ENCODE measurements around the gene BACE1-AS.
"Not testable (repeated sequence)": the region's sequence is repeated elsewhere in the genome, so short reads cannot be mapped to it uniquely, and the experiment has no call there.

Gene BACE1-AS

GRCh38 chr11:117302228-117302627 lies 11.1 kb downstream of the BACE1-AS start:
- H3K4me3 Mint-ChIP-seq: no peak overlapping the region
- H3K9me3 Mint-ChIP-seq: no peaks in the 10 kb centered on the region
- no peaks in the 10 kb centered on the region for H3K36me3 Mint-ChIP-seq
- H3K27ac Mint-ChIP-seq: no peak overlapping the region
- no peak for DNase-seq (ENCODE audit: low spot score in 2 of 2)
- no peak for ATAC-seq
- H3K4me1 Mint-ChIP-seq: peaks cover 6% of the 10 kb centered on the region

- DNase-seq (ENCODE audit: low spot score in 2 of 2) (no peak), ATAC-seq (no peak)
- no peak overlapping the region for H3K4me3 Mint-ChIP-seq
- H3K9me3 Mint-ChIP-seq: no peaks in the 10 kb centered on the region
- H3K27ac Mint-ChIP-seq: no peak overlapping the region
- H3K36me3 Mint-ChIP-seq: no peaks in the 10 kb centered on the region
- H3K4me1 Mint-ChIP-seq: peaks cover 6% of the 10 kb centered on the region
These were observed 12.0 kb downstream of the BACE1-AS start for GRCh38 chr11:117303101-117303500.

GRCh38 chr11:117303646-117304315 lies 12.6 kb downstream of the BACE1-AS start:
- no peak for ATAC-seq
- Mint-ChIP-seq H3K9me3 (no peaks in the 10 kb centered on the region), H3K4me1 (peaks cover 6% of the 10 kb centered on the region), H3K4me3 (no peak overlapping the region), H3K36me3 (no peaks in the 10 kb centered on the region), H3K27ac (no peak overlapping the region)
- no peak for DNase-seq (ENCODE audit: low spot score in 2 of 2)

- no peak for DNase-seq (ENCODE audit: low spot score in 2 of 2)
- ATAC-seq: no peak
- Mint-ChIP-seq H3K4me3 (no peak overlapping the region), H3K4me1 (peaks cover 6% of the 10 kb centered on the region), H3K36me3 (no peaks in the 10 kb centered on the region), H3K9me3 (no peaks in the 10 kb centered on the region), H3K27ac (no peak overlapping the region)
These were observed 14.0 kb downstream of the BACE1-AS start for GRCh38 chr11:117305145-117305544.

GRCh38 chr11:117309310-117309709 lies 18.2 kb downstream of the BACE1-AS start:
- Mint-ChIP-seq H3K4me3 (no peak overlapping the region), H3K9me3 (no peaks in the 10 kb centered on the region), H3K27ac (no peak overlapping the region), H3K4me1 (no peaks in the 10 kb centered on the region), H3K36me3 (no peaks in the 10 kb centered on the region)
- ATAC-seq: no peak
- DNase-seq (ENCODE audit: low spot score in 2 of 2): no peak

GRCh38 chr11:117313091-117313490 lies 21.9 kb downstream of the BACE1-AS start:
- H3K36me3 Mint-ChIP-seq: no peaks in the 10 kb centered on the region
- H3K9me3 Mint-ChIP-seq: no peaks in the 10 kb centered on the region
- H3K4me1 Mint-ChIP-seq: peaks cover 6% of the 10 kb centered on the region
- no peak overlapping the region for H3K27ac Mint-ChIP-seq
- ATAC-seq (no peak), DNase-seq (ENCODE audit: low spot score in 2 of 2) (no peak)
- no peak overlapping the region for H3K4me3 Mint-ChIP-seq

- Mint-ChIP-seq H3K36me3 (no peaks in the 10 kb centered on the region), H3K4me3 (peak overlapping the region; percentile 65), H3K4me1 (peaks cover 6% of the 10 kb centered on the region), H3K9me3 (no peaks in the 10 kb centered on the region), H3K27ac (no peak overlapping the region)
- no peak for ATAC-seq
- DNase-seq (ENCODE audit: low spot score in 2 of 2): no peak
These were observed 23.0 kb downstream of the BACE1-AS start for GRCh38 chr11:117313828-117314768.

GRCh38 chr11:117314840-117315239 lies 23.7 kb downstream of the BACE1-AS start:
- H3K36me3 Mint-ChIP-seq: no peaks in the 10 kb centered on the region
- no peak for ATAC-seq
- H3K4me3 Mint-ChIP-seq: peak overlapping the region; percentile 65
- H3K9me3 Mint-ChIP-seq: no peaks in the 10 kb centered on the region
- DNase-seq (ENCODE audit: low spot score in 2 of 2): no peak
- peak overlapping the region; percentile 8 for H3K27ac Mint-ChIP-seq
- H3K4me1 Mint-ChIP-seq: peaks cover 6% of the 10 kb centered on the region

- DNase-seq (ENCODE audit: low spot score in 2 of 2) (peak; percentile 10 to 58), ATAC-seq (peak; percentile 85)
- Mint-ChIP-seq H3K4me3 (peak overlapping the region; percentile 65), H3K4me1 (peaks cover 6% of the 10 kb centered on the region), H3K9me3 (no peaks in the 10 kb centered on the region), H3K27ac (peak overlapping the region; percentile 77), H3K36me3 (no peaks in the 10 kb centered on the region)
These were observed 24.4 kb downstream of the BACE1-AS start for GRCh38 chr11:117315285-117316196.

GRCh38 chr11:117316197-117316961 lies 25.2 kb downstream of the BACE1-AS start, which contains the start of gene BACE1:
Gene BACE1, minus strand, starts transcription at chr11:117316256. Its CDS starts 461 bp downstream, at chr11:117315795.
- peak in 1 of 2 donors; percentile 56 for DNase-seq (ENCODE audit: low spot score in 2 of 2)
- Mint-ChIP-seq H3K9me3 (no peaks in the 10 kb centered on the region), H3K36me3 (no peaks in the 10 kb centered on the region), H3K4me1 (peaks cover 6% of the 10 kb centered on the region), H3K4me3 (peak within 1 kb of the TSS; percentile 65), H3K27ac (peak within 1 kb of the TSS; percentile 77)
- ATAC-seq: peak; percentile 48

GRCh38 chr11:117318738-117319137 lies 27.6 kb downstream of the BACE1-AS start:
- H3K4me3 Mint-ChIP-seq: no peak overlapping the region
- H3K36me3 Mint-ChIP-seq: no peaks in the 10 kb centered on the region
- no peak overlapping the region for H3K27ac Mint-ChIP-seq
- H3K9me3 Mint-ChIP-seq: no peaks in the 10 kb centered on the region
- DNase-seq (ENCODE audit: low spot score in 2 of 2) (no peak), ATAC-seq (no peak)
- peaks cover 6% of the 10 kb centered on the region for H3K4me1 Mint-ChIP-seq

GRCh38 chr11:117319214-117319840 lies 28.2 kb downstream of the BACE1-AS start:
- H3K27ac Mint-ChIP-seq: no peak overlapping the region
- no peak for DNase-seq (ENCODE audit: low spot score in 2 of 2)
- ATAC-seq: no peak

GRCh38 chr11:117327255-117327566 lies 36.1 kb downstream of the BACE1-AS start:
- not testable (repeated sequence) for H3K36me3 Mint-ChIP-seq; H3K9me3 Mint-ChIP-seq; H3K4me1 Mint-ChIP-seq; H3K27ac Mint-ChIP-seq; ATAC-seq; H3K4me3 Mint-ChIP-seq; DNase-seq (ENCODE audit: low spot score in 2 of 2)

More at GRCh38 chr11:117319214-117319840, 28.2 kb downstream of the BACE1-AS start:
- no peaks in the 10 kb centered on the region for H3K9me3 Mint-ChIP-seq
- no peak overlapping the region for H3K4me3 Mint-ChIP-seq
- H3K36me3 Mint-ChIP-seq: no peaks in the 10 kb centered on the region
- H3K4me1 Mint-ChIP-seq: peaks cover 6% of the 10 kb centered on the region

Measured in stimulated activated effector memory CD8-positive, alpha-beta T cell treated with anti-CD3 and anti-CD28 coated beads, Interleukin-12 subunit alpha, Interleukin-12 subunit beta, amount 100 ng/mL, for 72 hours (primary cell).